ENCODE data around the gene TASP1.

DNA sequence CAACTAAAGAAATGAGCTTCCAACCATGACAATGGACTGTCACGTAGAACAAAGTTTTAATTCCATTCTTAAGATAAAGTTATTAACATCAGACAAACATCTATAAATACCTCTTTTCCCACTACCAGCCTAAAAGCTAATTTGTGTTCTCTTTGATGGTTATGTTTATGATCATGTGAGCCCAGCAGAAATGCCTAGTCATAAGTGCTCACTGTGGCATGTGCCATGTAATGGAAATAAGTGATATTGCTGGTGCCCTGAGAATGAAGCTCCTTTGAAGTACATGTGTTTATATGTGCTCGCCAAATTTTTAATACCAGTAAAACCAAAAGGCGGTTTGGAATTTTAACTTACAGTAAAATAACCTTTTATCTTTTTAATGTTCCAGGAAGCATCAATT lies 211.9 kb downstream of the TASP1 start:
- TF ChIP-seq, protein P1, sequence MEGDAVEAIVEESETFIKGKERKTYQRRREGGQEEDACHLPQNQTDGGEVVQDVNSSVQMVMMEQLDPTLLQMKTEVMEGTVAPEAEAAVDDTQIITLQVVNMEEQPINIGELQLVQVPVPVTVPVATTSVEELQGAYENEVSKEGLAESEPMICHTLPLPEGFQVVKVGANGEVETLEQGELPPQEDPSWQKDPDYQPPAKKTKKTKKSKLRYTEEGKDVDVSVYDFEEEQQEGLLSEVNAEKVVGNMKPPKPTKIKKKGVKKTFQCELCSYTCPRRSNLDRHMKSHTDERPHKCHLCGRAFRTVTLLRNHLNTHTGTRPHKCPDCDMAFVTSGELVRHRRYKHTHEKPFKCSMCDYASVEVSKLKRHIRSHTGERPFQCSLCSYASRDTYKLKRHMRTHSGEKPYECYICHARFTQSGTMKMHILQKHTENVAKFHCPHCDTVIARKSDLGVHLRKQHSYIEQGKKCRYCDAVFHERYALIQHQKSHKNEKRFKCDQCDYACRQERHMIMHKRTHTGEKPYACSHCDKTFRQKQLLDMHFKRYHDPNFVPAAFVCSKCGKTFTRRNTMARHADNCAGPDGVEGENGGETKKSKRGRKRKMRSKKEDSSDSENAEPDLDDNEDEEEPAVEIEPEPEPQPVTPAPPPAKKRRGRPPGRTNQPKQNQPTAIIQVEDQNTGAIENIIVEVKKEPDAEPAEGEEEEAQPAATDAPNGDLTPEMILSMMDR (IDR thresholded peaks at IDR 0.05): no peak
- TF ChIP-seq EZH2 (IDR thresholded peaks at IDR 0.05; ENCODE audit: borderline replicate concordance, insufficient read depth, low read depth, low read length, poor library complexity, severe bottlenecking): no peak

All from B cell (primary cell).